GM12801 (cell line): ENCODE data around the gene MGAT5.

ENCODE experiments used
- CTCF ChIP-seq: IDR thresholded peaks from one replicate; pipeline ENCODE4 v1.5.1; 2011; ENCODE audit warnings: control low read depth; ENCODE audit not compliant: insufficient read length; ENCODE audit errors: extremely low read depth

MGAT5 gene

DNA sequence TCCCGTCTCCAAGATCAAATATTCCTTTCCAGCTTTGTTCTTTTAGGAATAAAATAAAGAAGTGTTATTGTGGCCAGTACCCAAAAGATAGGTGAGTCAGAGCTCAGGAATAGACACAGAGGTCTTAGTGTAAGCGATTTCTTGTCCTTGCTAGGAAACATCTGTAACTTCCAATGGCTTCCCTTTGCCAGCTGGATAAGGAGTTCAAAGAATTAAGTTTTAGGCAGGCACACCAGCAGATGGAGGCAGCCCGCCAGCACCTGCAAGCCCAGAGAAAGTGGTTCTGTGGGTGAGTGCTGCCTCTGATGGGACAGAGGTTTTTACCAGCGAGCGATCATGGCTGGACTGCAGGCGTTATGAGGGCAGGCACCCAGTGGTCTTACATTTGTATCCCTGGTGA lies 125.4 kb downstream of the MGAT5 start:
- no peak for TF ChIP-seq CTCF

DNA sequence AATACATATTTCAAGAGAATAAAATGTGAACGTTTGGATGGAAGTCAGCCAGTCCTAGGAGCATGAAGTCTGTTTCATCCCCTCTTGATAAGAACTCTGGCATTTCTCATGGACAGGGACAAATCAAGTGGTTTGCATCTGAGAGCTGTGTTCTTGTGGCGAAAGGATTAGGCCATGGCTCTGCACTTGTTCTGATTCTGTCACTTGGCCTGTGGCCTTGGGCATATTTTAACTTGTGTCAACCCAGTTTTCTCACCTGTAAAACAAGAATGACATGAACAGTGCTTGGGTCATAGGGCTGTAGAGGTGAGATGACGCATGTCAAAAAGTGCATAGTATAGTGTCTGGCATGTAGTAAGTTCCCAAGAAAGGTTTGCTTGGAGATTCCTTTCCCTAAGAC lies 125.8 kb downstream of the MGAT5 start:
- no peak for TF ChIP-seq CTCF

GRCh38 chr2:134381141-134381540 lies 127.3 kb downstream of the MGAT5 start:
- no peak for TF ChIP-seq CTCF

- TF ChIP-seq CTCF, result no peak
Measured at GRCh38 chr2:134384131-134384530, 130.3 kb downstream of the MGAT5 start.

DNA sequence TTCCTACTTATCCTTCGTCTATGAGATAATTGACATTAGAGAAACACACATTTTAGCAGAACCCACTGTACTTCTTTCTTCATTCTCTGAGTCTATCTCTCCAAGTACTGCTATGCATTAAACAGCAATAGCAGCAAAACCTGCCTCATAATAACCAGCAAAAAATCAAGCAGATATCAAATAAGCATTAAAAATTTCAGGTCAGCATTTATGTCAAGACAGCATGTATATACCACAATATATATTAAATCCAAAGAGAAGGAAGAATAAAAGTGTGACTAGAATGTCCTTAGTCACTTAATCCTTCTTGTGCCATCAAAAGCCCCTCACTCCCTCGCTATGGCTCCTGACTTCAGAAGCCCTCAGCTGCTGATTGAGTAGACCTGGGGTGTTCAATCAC lies 131.3 kb downstream of the MGAT5 start:
- TF ChIP-seq CTCF, result no peak

GRCh38 chr2:134386310-134386709 lies 132.4 kb downstream of the MGAT5 start:
- no peak for TF ChIP-seq CTCF

DNA sequence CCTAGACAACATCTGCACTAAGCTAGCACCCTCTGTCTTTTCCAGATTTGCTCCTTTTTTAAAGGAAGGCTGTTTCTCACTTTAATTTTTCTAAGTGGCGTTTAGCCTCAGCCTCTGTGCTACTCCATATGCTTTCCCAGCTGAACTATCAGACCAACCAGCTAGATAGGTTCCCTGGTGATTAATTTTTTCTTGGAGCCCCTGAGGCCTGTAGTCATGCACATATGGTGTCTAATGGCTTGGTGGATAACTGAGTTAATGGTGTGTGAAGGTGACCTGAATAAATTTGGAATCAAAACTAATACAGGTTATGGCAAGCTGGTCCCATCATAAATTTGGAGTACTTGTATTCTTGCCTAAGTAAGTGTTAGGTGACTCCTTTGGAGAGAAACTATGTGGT lies 135.5 kb downstream of the MGAT5 start:
- no peak for TF ChIP-seq CTCF

- TF ChIP-seq CTCF, result no peak
Measured at GRCh38 chr2:134391751-134392160, 137.9 kb downstream of the MGAT5 start.
